ENCODE measurements around the gene ZNF3. TPM values are rescaled to one million over a fixed set of nuclear protein-coding genes. Genes with fewer than 3 reads are reported as not detected.

Gene ZNF3
- total RNA-seq, 2 donors from 2014 or later, result 32.8 to 39.9 TPM

GRCh38 chr7:100034871-100035510 is 46.5 kb downstream of the ZNF3 start:
- Mint-ChIP-seq H3K36me3 (ENCODE audit: low read depth) (peaks cover 86% of the 10 kb centered on the region), H3K27me3 (ENCODE audit: insufficient read depth) (no peaks in the 10 kb centered on the region), H3K4me3 (no peak overlapping the region), H3K27ac (no peak overlapping the region), H3K4me1 (no peaks in the 10 kb centered on the region), H3K9me3 (peaks cover 21% of the 10 kb centered on the region)
- H3K27ac ChIP-seq (ENCODE audit: low read depth, low read length), result no peak overlapping the region
- no peaks in the 10 kb centered on the region for H3K27me3 ChIP-seq (ENCODE audit: control insufficient read depth, insufficient read depth, low read length, poor library complexity, severe bottlenecking)
- no peak overlapping the region for H3K9ac ChIP-seq (ENCODE audit: extremely low read depth, low read length, poor library complexity, severe bottlenecking)
- TF ChIP-seq CTCF (conservative IDR thresholded peaks at IDR 0.05), result no peak
- peaks cover 82% of the 10 kb centered on the region for H3K36me3 ChIP-seq (ENCODE audit: control insufficient read depth, insufficient read depth, low read length)
- no peaks in the 10 kb centered on the region for H3K4me1 ChIP-seq (ENCODE audit: control insufficient read depth, insufficient read depth, low read length)
- H3K4me3 ChIP-seq (ENCODE audit: low read length), result no peak overlapping the region
- 93 to 94% methylated on average over 8 of the region's 8 CpGs for WGBS, 2 experiments (ENCODE audit: insufficient coverage in 1 of 2, insufficient read length in 1 of 2)
- DNase-seq, result no peak
- no peaks in the 10 kb centered on the region for H3K9me3 ChIP-seq (ENCODE audit: control insufficient read depth, low read length)

- no peak overlapping the region for H3K4me3 ChIP-seq (ENCODE audit: low read length)
- Mint-ChIP-seq H3K27me3 (ENCODE audit: insufficient read depth) (no peaks in the 10 kb centered on the region), H3K9me3 (peaks cover 21% of the 10 kb centered on the region), H3K36me3 (ENCODE audit: low read depth) (peaks cover 87% of the 10 kb centered on the region), H3K27ac (peak overlapping the region; percentile 3), H3K4me3 (no peak overlapping the region), H3K4me1 (no peaks in the 10 kb centered on the region)
- no peak overlapping the region for H3K27ac ChIP-seq (ENCODE audit: low read depth, low read length)
- WGBS, 2 experiments (ENCODE audit: insufficient coverage in 1 of 2, insufficient read length in 1 of 2), result 99 to 100% methylated on average over 2 to 6 of the region's 6 CpGs
- no peak overlapping the region for H3K9ac ChIP-seq (ENCODE audit: extremely low read depth, low read length, poor library complexity, severe bottlenecking)
- no peak for DNase-seq
- TF ChIP-seq CTCF (conservative IDR thresholded peaks at IDR 0.05), result no peak
- H3K27me3 ChIP-seq (ENCODE audit: control insufficient read depth, insufficient read depth, low read length, poor library complexity, severe bottlenecking), result no peaks in the 10 kb centered on the region
- H3K4me1 ChIP-seq (ENCODE audit: control insufficient read depth, insufficient read depth, low read length), result no peaks in the 10 kb centered on the region
- no peaks in the 10 kb centered on the region for H3K9me3 ChIP-seq (ENCODE audit: control insufficient read depth, low read length)
- peaks cover 85% of the 10 kb centered on the region for H3K36me3 ChIP-seq (ENCODE audit: control insufficient read depth, insufficient read depth, low read length)
These were observed 48.0 kb downstream of the ZNF3 start for GRCh38 chr7:100033526-100033925.

- no peak for DNase-seq
- no peaks in the 10 kb centered on the region for H3K4me1 Mint-ChIP-seq
- H3K27me3 Mint-ChIP-seq (ENCODE audit: insufficient read depth), result no peaks in the 10 kb centered on the region
- TF ChIP-seq CTCF (conservative IDR thresholded peaks at IDR 0.05), result no peak
- Histone ChIP-seq H3K27ac (ENCODE audit: low read depth, low read length) (no peak overlapping the region), H3K36me3 (ENCODE audit: control insufficient read depth, insufficient read depth, low read length) (peaks cover 82% of the 10 kb centered on the region), H3K4me1 (ENCODE audit: control insufficient read depth, insufficient read depth, low read length) (no peaks in the 10 kb centered on the region), H3K4me3 (ENCODE audit: low read length) (no peak overlapping the region), H3K9ac (ENCODE audit: extremely low read depth, low read length, poor library complexity, severe bottlenecking) (no peak overlapping the region), H3K9me3 (ENCODE audit: control insufficient read depth, low read length) (no peaks in the 10 kb centered on the region), H3K27me3 (ENCODE audit: control insufficient read depth, insufficient read depth, low read length, poor library complexity, severe bottlenecking) (no peaks in the 10 kb centered on the region)
- H3K4me3 Mint-ChIP-seq, result no peak overlapping the region
- peaks cover 86% of the 10 kb centered on the region for H3K36me3 Mint-ChIP-seq (ENCODE audit: low read depth)
- WGBS, 2 experiments (ENCODE audit: insufficient coverage in 1 of 2, insufficient read length in 1 of 2), result 96 to 100% methylated on average over 1 to 5 of the region's 5 CpGs
- H3K9me3 Mint-ChIP-seq, result peaks cover 18% of the 10 kb centered on the region
- H3K27ac Mint-ChIP-seq, result peak overlapping the region; percentile 35
These were observed 51.9 kb downstream of the ZNF3 start for GRCh38 chr7:100029596-100029995.

Measured in endodermal cell (in vitro differentiated cells).